Liver (tissue), 9 donors: ENCODE measurements around the gene GNB1. TPM values are rescaled to one million over a fixed set of nuclear protein-coding genes. Genes with fewer than 3 reads are reported as not detected.
A peak's percentile ranks its signal among the peaks of the same experiment; 100 is the strongest.

Source experiments
- DNase-seq: peaks from one replicate; pipeline ENCODE4 v3.0.0-alpha.2; 2017; ENCODE audit warnings: low spot score
- H3K27ac ChIP-seq, 2 donors: one replicate each; pipeline ENCODE4 v1.7.0; 2013; ENCODE audit warnings: inconsistent platforms in 2 of 2, low read length in 2 of 2, control low read depth in 1 of 2, low read depth in 1 of 2, mild to moderate bottlenecking in 1 of 2
- H3K27me3 ChIP-seq, 4 donors: one replicate each; pipeline versions ENCODE4 v1.6.1 to v1.7.0; 2013; ENCODE audit warnings: low read length in 3 of 4, inconsistent platforms in 1 of 4, mild to moderate bottlenecking in 1 of 4, moderate library complexity in 1 of 4; ENCODE audit not compliant: control insufficient read depth in 4 of 4, insufficient read depth in 4 of 4
- H3K36me3 ChIP-seq, 4 donors: one replicate each; pipeline versions ENCODE4 v1.6.1 to v1.7.0; 2013; ENCODE audit warnings: low read length in 3 of 4, mild to moderate bottlenecking in 3 of 4, low read depth in 1 of 4, moderate library complexity in 1 of 4; ENCODE audit not compliant: control insufficient read depth in 4 of 4, insufficient read depth in 3 of 4
- H3K4me1 ChIP-seq, 4 donors: one replicate each; pipeline versions ENCODE4 v1.6.1 to v1.7.0; 2013; ENCODE audit warnings: low read length in 3 of 4, mild to moderate bottlenecking in 3 of 4, moderate library complexity in 1 of 4; ENCODE audit not compliant: control insufficient read depth in 4 of 4, insufficient read depth in 4 of 4
- H3K4me3 ChIP-seq, 3 donors: one replicate each; pipeline versions ENCODE4 v1.6.1 to v1.7.0; 2013; ENCODE audit warnings: low read length in 3 of 3, control low read depth in 1 of 3, low read depth in 1 of 3, mild to moderate bottlenecking in 1 of 3
- H3K9ac ChIP-seq, 2 donors: one replicate each; pipeline ENCODE4 v1.7.0; 2013; ENCODE audit warnings: low read length in 2 of 2, mild to moderate bottlenecking in 2 of 2, moderate library complexity in 2 of 2, control low read depth in 1 of 2, low read depth in 1 of 2
- H3K9me3 ChIP-seq, 4 donors: one replicate each; pipeline versions ENCODE4 v1.6.1 to v1.7.0; 2013; ENCODE audit warnings: low read length in 3 of 4; ENCODE audit not compliant: control insufficient read depth in 4 of 4
- ATF3 ChIP-seq: IDR thresholded peaks from 2 replicates; pipeline ENCODE4 v1.6.1; 2016; ENCODE audit warnings: antibody characterized with exemption
- CTCF ChIP-seq: fragments of 150-350 bp; IDR thresholded peaks from 2 replicates; pipeline ENCODE4 v1.5.1; 2017; ENCODE audit warnings: improper control_type of control experiment, low read depth, low read length; ENCODE audit not compliant: missing input control
- EGR1 ChIP-seq, 2 donors: IDR thresholded peaks; 2 replicates each; pipeline ENCODE4 v1.6.1; 2016 to 2018; ENCODE audit warnings: antibody characterized with exemption in 2 of 2, low read depth in 2 of 2
- FOXA2 ChIP-seq: IDR thresholded peaks from 2 replicates; pipeline ENCODE4 v1.6.1; 2016; ENCODE audit warnings: antibody characterized with exemption
- GABPA ChIP-seq, 2 donors: IDR thresholded peaks in 1 of 2; conservative IDR thresholded peaks in 1 of 2; 2 replicates each; pipeline ENCODE4 v1.6.1; 2016; ENCODE audit warnings: antibody characterized with exemption in 2 of 2, mild to moderate bottlenecking in 1 of 2, moderate library complexity in 1 of 2
- HNF4A ChIP-seq, 2 donors: conservative IDR thresholded peaks; 2 replicates each; pipeline ENCODE4 v1.6.1; 2016; ENCODE audit warnings: antibody characterized with exemption in 2 of 2, mild to moderate bottlenecking in 2 of 2
- HNF4G ChIP-seq: IDR thresholded peaks from 2 replicates; pipeline ENCODE4 v1.6.1; 2016; ENCODE audit warnings: antibody characterized with exemption
- RAD21 ChIP-seq, 2 donors: IDR thresholded peaks; 2 replicates each; pipeline ENCODE4 v1.6.1; 2016; ENCODE audit warnings: antibody characterized with exemption in 2 of 2, mild to moderate bottlenecking in 2 of 2
- RXRA ChIP-seq, 2 donors: IDR thresholded peaks; 2 replicates each; pipeline ENCODE4 v1.6.1; 2017 to 2018; ENCODE audit warnings: antibody characterized with exemption in 2 of 2, mild to moderate bottlenecking in 1 of 2
- SP1 ChIP-seq: IDR thresholded peaks from 2 replicates; pipeline ENCODE4 v1.6.1; 2018; ENCODE audit warnings: antibody characterized with exemption, mild to moderate bottlenecking
- WGBS: extraction: QIAGEN DNeasy Blood & Tissue Kit; methylation state at CpG from one replicate; pipeline ENCODE4 v1.1.7; 2013; 5-methylcytosine and 5-hydroxymethylcytosine counted together
- polyA plus RNA-seq, 2 donors: library from polyadenylated mRNA; stranded (reverse) in 1 of 2; unstranded in 1 of 2; fragments of 200-250 nt in 1 of 2; fragments of >200 nt in 1 of 2; fragmentation: Nextera tagmentation in 1 of 2; extraction: Ambion mirVana in 1 of 2; gene quantifications; one replicate each; pipeline versions ENCODE4 v1.2.1 to v1.2.3, GENCODE V29; 2013 to 2015
- total RNA-seq, 2 donors: library from RNA; depleted of rRNA; stranded (reverse); fragments of >200 nt; gene quantifications; one replicate each; pipeline ENCODE4 v1.2.3, GENCODE V29; 2014
- TF ChIP-seq, protein P1 (sequence below): IDR thresholded peaks from 2 replicates; pipeline ENCODE4 v1.6.1; 2016; ENCODE audit warnings: antibody characterized with exemption
- TF ChIP-seq, protein P2 (sequence below): IDR thresholded peaks from 2 replicates; pipeline ENCODE4 v1.6.1; 2016; ENCODE audit warnings: antibody characterized with exemption, mild to moderate bottlenecking
- donor health status: healthy.
- donor health status: healthy.
- donor health status: healthy.
- donor health status: healthy.
- donor health status: healthy.

Gene GNB1
- total and polyA plus RNA-seq, 4 donors: 22.3 to 68.5 (median 52.7) TPM

- no peaks in the 10 kb centered on the region for H3K9me3 ChIP-seq
- H3K36me3 ChIP-seq: no peaks in the 10 kb centered on the region
- no peak for DNase-seq
- no peaks in the 10 kb centered on the region for H3K27me3 ChIP-seq
- H3K27ac ChIP-seq: no peak overlapping the region
- no peak overlapping the region for H3K4me3 ChIP-seq
- H3K9ac ChIP-seq: no peak overlapping the region
- TF ChIP-seq, protein P1, sequence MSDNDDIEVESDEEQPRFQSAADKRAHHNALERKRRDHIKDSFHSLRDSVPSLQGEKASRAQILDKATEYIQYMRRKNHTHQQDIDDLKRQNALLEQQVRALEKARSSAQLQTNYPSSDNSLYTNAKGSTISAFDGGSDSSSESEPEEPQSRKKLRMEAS: no peak
- TF ChIP-seq CTCF (no peak), HNF4G (no peak), FOXA2 (no peak), SP1 (no peak), HNF4A (conservative IDR thresholded peaks at IDR 0.05) (no peak), GABPA (IDR thresholded peaks at IDR 0.05 in 1 of 2, conservative IDR thresholded peaks at IDR 0.05 in 1 of 2) (no peak), ATF3 (no peak)
- WGBS: 62% methylated on average over 18 of the region's 18 CpGs
- peaks cover 15 to 25% (median 21%) of the 10 kb centered on the region in 4 donors for H3K4me1 ChIP-seq
These were observed 33.5 kb upstream of the GNB1 start for GRCh38 chr1:1924386-1924785.

DNA sequence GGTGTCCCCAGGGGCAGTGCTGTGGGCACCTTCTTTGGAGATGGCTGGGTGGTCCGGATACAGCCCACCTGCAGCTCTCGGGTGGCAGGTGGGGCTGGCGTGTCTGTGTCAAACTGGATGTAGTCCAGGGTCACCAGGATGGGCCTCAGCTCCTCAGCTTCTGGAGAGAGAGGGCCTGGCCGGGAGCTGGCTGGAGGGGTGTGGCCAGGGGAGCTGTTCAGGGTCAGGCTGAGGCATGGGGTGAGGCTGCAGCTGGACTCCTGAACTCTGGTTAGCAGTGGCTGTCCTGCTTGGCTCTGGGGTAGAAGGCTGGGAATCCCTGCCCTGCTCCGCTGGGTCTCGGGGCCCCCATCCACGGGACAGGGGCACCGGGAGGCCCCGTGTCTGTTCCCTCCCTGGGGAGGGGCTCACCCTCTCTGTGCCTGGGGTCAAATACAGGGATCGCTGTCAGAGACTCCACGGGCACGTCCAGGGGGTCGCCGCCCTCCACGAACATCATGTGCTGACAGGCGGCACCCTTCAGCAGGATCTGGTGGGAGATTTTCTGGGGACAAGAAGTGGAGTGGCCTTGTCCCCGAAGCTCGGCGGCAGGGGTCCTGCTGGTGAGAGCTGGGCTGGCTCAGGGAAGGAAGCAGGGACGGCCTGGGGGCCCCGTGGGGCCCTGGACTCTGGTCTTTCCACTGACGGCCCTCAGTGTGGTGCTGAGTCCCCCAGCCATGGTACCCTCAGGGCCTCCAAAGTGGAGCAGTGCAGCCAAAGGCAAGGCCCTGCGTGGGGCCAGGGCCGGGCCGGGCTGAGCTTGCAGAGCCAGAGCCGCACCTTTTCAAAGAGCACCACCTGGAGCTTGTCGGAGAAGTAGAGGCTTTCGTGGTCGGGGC lies 32.3 kb upstream of the GNB1 start:
- H3K9ac ChIP-seq: no peak overlapping the region
- no peak for DNase-seq
- 57% methylated on average over 29 of the region's 29 CpGs for WGBS

More for the DNA sequence above, 32.3 kb upstream of the GNB1 start:
- Histone ChIP-seq H3K36me3 (no peaks in the 10 kb centered on the region), H3K27me3 (no peaks in the 10 kb centered on the region), H3K9me3 (no peaks in the 10 kb centered on the region), H3K4me3 (no peak overlapping the region), H3K4me1 (peaks cover 17 to 27% (median 26%) of the 10 kb centered on the region in 4 donors), H3K27ac (no peak overlapping the region)
- TF ChIP-seq, protein P2, sequence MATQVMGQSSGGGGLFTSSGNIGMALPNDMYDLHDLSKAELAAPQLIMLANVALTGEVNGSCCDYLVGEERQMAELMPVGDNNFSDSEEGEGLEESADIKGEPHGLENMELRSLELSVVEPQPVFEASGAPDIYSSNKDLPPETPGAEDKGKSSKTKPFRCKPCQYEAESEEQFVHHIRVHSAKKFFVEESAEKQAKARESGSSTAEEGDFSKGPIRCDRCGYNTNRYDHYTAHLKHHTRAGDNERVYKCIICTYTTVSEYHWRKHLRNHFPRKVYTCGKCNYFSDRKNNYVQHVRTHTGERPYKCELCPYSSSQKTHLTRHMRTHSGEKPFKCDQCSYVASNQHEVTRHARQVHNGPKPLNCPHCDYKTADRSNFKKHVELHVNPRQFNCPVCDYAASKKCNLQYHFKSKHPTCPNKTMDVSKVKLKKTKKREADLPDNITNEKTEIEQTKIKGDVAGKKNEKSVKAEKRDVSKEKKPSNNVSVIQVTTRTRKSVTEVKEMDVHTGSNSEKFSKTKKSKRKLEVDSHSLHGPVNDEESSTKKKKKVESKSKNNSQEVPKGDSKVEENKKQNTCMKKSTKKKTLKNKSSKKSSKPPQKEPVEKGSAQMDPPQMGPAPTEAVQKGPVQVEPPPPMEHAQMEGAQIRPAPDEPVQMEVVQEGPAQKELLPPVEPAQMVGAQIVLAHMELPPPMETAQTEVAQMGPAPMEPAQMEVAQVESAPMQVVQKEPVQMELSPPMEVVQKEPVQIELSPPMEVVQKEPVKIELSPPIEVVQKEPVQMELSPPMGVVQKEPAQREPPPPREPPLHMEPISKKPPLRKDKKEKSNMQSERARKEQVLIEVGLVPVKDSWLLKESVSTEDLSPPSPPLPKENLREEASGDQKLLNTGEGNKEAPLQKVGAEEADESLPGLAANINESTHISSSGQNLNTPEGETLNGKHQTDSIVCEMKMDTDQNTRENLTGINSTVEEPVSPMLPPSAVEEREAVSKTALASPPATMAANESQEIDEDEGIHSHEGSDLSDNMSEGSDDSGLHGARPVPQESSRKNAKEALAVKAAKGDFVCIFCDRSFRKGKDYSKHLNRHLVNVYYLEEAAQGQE: no peak
- TF ChIP-seq SP1 (peak; percentile 90), RAD21 (IDR thresholded peaks at IDR 0.05) (no peak), EGR1 (IDR thresholded peaks at IDR 0.05; ENCODE audit: low read depth in 2 of 2) (no peak), CTCF (no peak), HNF4A (conservative IDR thresholded peaks at IDR 0.05) (peak; percentile 90 to 95), RXRA (IDR thresholded peaks at IDR 0.05) (peak; percentile 50 to 73)
